ENCODE data around the gene KIRREL3. TPM values are rescaled to one million over a fixed set of nuclear protein-coding genes. Genes with fewer than 3 reads are reported as not detected.

The KIRREL3 gene
- total and polyA plus RNA-seq, 2 donors (not counting 3 experiments of a cell fraction or from before 2014, with no cell fraction given) = not detected

GRCh38 chr11:126790550-126791081, 210.0 kb downstream of the KIRREL3 start:
- ChIA-PET POLR2A (no interaction called here), CTCF (no interaction called here)
- intact Hi-C loops (cut with micrococcal nuclease) (no loop called here), dilution Hi-C loops (cut with MboI; ENCODE audit: extremely low pct_ligation_motif_present, low sequenced_read_pairs) (no loop called here)
- Histone ChIP-seq H4K20me1 (replicated peaks; ENCODE audit: control insufficient read depth, extremely low read depth, insufficient read depth, low read length) (no peaks in the 10 kb centered on the region), H3K79me2 (ENCODE audit: control insufficient read depth, insufficient read depth, low read length) (no peaks in the 10 kb centered on the region), H3K36me3 (ENCODE audit: control insufficient read depth in 2 of 2, extremely low read depth in 1 of 2, insufficient read depth in 2 of 2, low read length in 2 of 2) (no peaks in the 10 kb centered on the region), H3K4me2 (ENCODE audit: insufficient read depth, low read length) (no peak overlapping the region), H3K27ac (ENCODE audit: insufficient read depth, low read depth, low read length) (no peak overlapping the region), H3K9me3 (replicated peaks; ENCODE audit: control insufficient read depth, insufficient read depth, low read length) (no peaks in the 10 kb centered on the region), H3K4me1 (ENCODE audit: control insufficient read depth, extremely low read depth, insufficient read depth, low read length) (no peaks in the 10 kb centered on the region), H3K9me1 (replicated peaks; ENCODE audit: control insufficient read depth, extremely low read depth, insufficient read depth, low read length) (no peaks in the 10 kb centered on the region), H3K4me3 (replicated peaks in 1 of 3; ENCODE audit: insufficient read depth in 1 of 3, low read depth in 1 of 3, low read length in 3 of 3) (no peak overlapping the region), H3K27me3 (ENCODE audit: control insufficient read depth in 2 of 2, insufficient read depth in 2 of 2, low read length in 2 of 2) (no peaks in the 10 kb centered on the region), H3K9ac (replicated peaks; ENCODE audit: extremely low read depth, insufficient read depth, low read length) (no peak overlapping the region), H2AFZ (ENCODE audit: low read depth, low read length) (no peak overlapping the region)
- TF ChIP-seq CTCF (IDR thresholded peaks at IDR 0.05; ENCODE audit: extremely low read depth in 1 of 2, insufficient read depth in 1 of 2, low read depth in 1 of 2, low read length in 2 of 2) (no peak), POLR2AphosphoS5 (IDR thresholded peaks at IDR 0.05; ENCODE audit: insufficient read depth, low read depth, low read length) (no peak), EZH2 (IDR thresholded peaks at IDR 0.05; ENCODE audit: borderline replicate concordance, low read depth, low read length, severe bottlenecking) (no peak), FOS (IDR thresholded peaks at IDR 0.05; ENCODE audit: borderline replicate concordance, insufficient read depth, low read length) (no peak), JUN (IDR thresholded peaks at IDR 0.05; ENCODE audit: borderline replicate concordance, insufficient read depth, insufficient read length, low read depth) (peak; percentile 60), MAX (IDR thresholded peaks at IDR 0.05; ENCODE audit: insufficient read depth, insufficient read length) (no peak)
- no TSS peak for BruUV-seq (replicated peaks)
- DNase-seq (ENCODE audit: low read depth, low spot score) (peak; percentile 55), FAIRE-seq (no peak)

Data from endothelial cell of umbilical vein (primary cell).